Immature natural killer cell (primary cell): ENCODE data around the gene TADA2B. TPM values are rescaled to one million over a fixed set of nuclear protein-coding genes. Genes with fewer than 3 reads are reported as not detected.

Source experiments
- DNase-seq, 3 donors: peaks; one replicate each; pipeline ENCODE4 v3.0.0; 2022; ENCODE audit warnings: mixed read lengths in 1 of 3
- H3K27ac Mint-ChIP-seq, 6 donors: one replicate each; pipeline ENCODE4 v1.8.0; 2020; ENCODE audit warnings: mixed read lengths in 6 of 6, mild to moderate bottlenecking in 5 of 6, inconsistent platforms in 4 of 6, moderate library complexity in 3 of 6
- H3K27me3 Mint-ChIP-seq, 3 donors: one replicate each; pipeline ENCODE4 v1.8.0; 2020 to 2021; ENCODE audit warnings: low read depth in 3 of 3, mild to moderate bottlenecking in 3 of 3, mixed read lengths in 3 of 3, moderate library complexity in 3 of 3, inconsistent platforms in 1 of 3
- H3K36me3 Mint-ChIP-seq, 3 donors: one replicate each; pipeline ENCODE4 v1.8.0; 2020; ENCODE audit warnings: mixed read lengths in 3 of 3, inconsistent platforms in 2 of 3, mild to moderate bottlenecking in 2 of 3
- H3K4me1 Mint-ChIP-seq, 2 donors: one replicate each; pipeline ENCODE4 v1.8.0; 2020; ENCODE audit warnings: inconsistent platforms in 2 of 2, mild to moderate bottlenecking in 2 of 2, mixed read lengths in 2 of 2, moderate library complexity in 1 of 2
- H3K4me3 Mint-ChIP-seq, 5 donors: one replicate each; pipeline ENCODE4 v1.8.0; 2020; ENCODE audit warnings: mild to moderate bottlenecking in 5 of 5, mixed read lengths in 5 of 5, inconsistent platforms in 3 of 5, moderate library complexity in 3 of 5
- H3K9me3 Mint-ChIP-seq, 6 donors: one replicate each; pipeline ENCODE4 v1.8.0; 2020; ENCODE audit warnings: mild to moderate bottlenecking in 6 of 6, mixed read lengths in 6 of 6, inconsistent platforms in 4 of 6, moderate library complexity in 3 of 6
- polyA plus RNA-seq, 3 donors: library from polyadenylated mRNA; unstranded; fragments of 300-500 nt; fragmentation: Illumina TruSeq; gene quantifications; one replicate each; pipeline ENCODE4 v1.2.3, GENCODE V29; 2021

Gene TADA2B
- polyA plus RNA-seq, 3 donors from 2014 or later = 2.1 to 3.9 (median 3.0) TPM

- no peak for DNase-seq
- H3K4me1 Mint-ChIP-seq = no peaks in the 10 kb centered on the region
- peaks cover 0 to 6% (median 2%) of the 10 kb centered on the region in 3 donors for H3K27me3 Mint-ChIP-seq
- no peaks in the 10 kb centered on the region for H3K9me3 Mint-ChIP-seq
- H3K27ac Mint-ChIP-seq = no peak overlapping the region
- H3K4me3 Mint-ChIP-seq = no peak overlapping the region
- peaks cover 7 to 17% (median 10%) of the 10 kb centered on the region in 3 donors for H3K36me3 Mint-ChIP-seq
Observed at GRCh38 chr4:7034262-7035081, 8.7 kb upstream of the TADA2B start.

DNA sequence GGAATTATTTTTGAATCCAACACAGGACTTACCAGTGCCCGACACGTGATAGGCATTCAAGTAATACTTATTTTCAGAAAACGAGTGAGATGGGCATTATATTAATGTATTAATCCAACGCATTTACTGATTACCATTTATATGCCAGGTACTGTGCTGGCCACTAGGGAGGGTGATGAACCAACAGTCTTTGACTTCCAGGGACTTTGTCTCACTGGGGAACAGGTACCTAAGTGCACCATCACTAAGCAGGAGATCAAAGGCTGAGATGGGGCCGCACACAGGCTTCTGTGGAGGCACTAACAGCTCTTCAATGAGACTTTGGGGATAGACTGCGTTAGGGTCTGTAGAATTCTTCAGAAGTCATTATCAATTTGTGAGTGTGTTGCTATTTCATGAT, 5.7 kb upstream of the TADA2B start:
- H3K9me3 Mint-ChIP-seq = no peaks in the 10 kb centered on the region
- peaks cover 6 to 8% of the 10 kb centered on the region in 2 donors for H3K4me1 Mint-ChIP-seq
- no peak overlapping the region for H3K27ac Mint-ChIP-seq
- no peak overlapping the region for H3K4me3 Mint-ChIP-seq
- H3K27me3 Mint-ChIP-seq = peaks cover 0 to 8% (median 2%) of the 10 kb centered on the region in 3 donors
- no peak for DNase-seq
- H3K36me3 Mint-ChIP-seq = peaks cover 0 to 1% (median 0%) of the 10 kb centered on the region in 3 donors

DNA sequence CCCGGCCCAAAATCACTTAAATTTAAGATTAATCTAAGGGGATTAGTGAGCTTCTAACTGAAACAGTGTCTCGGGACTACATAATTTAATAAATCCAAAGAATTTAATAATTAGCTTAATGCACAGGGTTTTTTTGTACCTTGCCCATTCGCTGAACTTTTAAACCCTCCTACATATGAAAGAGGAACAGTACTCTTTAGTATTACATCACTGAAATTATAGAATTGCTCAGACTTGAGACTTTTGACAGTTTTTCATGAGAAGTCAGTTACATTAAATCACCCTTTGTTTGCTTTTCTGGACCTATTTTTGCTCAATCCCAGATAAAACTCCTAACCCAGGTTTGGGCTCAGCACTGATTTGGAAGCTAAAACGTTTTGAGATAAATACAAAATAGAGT, 2.4 kb upstream of the TADA2B start:
- no peaks in the 10 kb centered on the region for H3K9me3 Mint-ChIP-seq
- no peak for DNase-seq
- peaks cover 14 to 22% (median 19%) of the 10 kb centered on the region in 3 donors for H3K27me3 Mint-ChIP-seq
- peak overlapping the region; percentile 17 to 82 (median 42) for H3K4me3 Mint-ChIP-seq
- H3K4me1 Mint-ChIP-seq = peaks cover 25 to 29% of the 10 kb centered on the region in 2 donors
- H3K27ac Mint-ChIP-seq = no peak overlapping the region
- H3K36me3 Mint-ChIP-seq = no peaks in the 10 kb centered on the region

GRCh38 chr4:7041246-7041645, 1.9 kb upstream of the TADA2B start:
- Mint-ChIP-seq H3K36me3 (no peaks in the 10 kb centered on the region), H3K9me3 (no peaks in the 10 kb centered on the region)
- no peak for DNase-seq

DNA sequence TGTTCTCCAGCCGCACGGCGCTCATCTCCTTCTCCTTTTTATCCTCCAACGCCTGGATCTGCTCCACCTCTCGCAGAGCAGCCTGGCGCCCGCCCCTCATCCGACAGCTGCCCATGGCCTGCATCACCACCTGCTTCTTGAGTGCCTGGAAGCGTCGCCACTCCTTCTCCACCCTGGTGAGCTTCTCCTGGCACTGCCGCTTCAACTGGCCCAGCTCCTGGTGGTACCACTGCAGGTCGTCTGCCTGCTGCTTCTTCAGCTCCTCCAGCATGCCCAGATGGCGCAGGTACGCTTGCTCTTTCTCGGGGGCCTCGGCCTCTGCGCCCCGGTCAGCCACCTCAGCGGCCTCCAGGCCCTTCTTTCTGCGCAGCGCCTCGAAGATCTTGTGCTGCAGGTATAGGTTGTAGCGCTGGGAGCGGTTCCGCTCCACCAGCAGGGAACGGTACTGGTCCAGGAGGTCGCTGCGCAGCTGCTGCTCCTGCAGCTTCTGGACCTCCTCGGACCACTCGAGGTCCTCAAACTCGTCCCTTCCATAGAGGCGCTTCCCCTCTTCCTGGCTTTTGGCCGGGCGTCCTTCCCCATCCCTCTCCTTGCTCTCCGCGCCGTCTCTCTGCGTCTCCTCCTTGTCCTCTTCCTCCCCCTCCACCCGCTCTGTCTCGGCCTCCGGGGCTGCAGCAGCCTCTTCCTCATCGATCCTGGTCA, 1.2 kb upstream of the TADA2B start:
- peaks cover 37 to 41% of the 10 kb centered on the region in 2 donors for H3K4me1 Mint-ChIP-seq
- no peaks in the 10 kb centered on the region for H3K36me3 Mint-ChIP-seq
- DNase-seq = peak in 1 of 3 donors; percentile 11
- peak overlapping the region in 3 of 6 donors; percentile 12 to 69 (median 45) for H3K27ac Mint-ChIP-seq
- peak overlapping the region; percentile 74 to 82 (median 81) for H3K4me3 Mint-ChIP-seq
- peaks cover 16 to 24% (median 19%) of the 10 kb centered on the region in 3 donors for H3K27me3 Mint-ChIP-seq
- H3K9me3 Mint-ChIP-seq = no peaks in the 10 kb centered on the region

More at GRCh38 chr4:7041246-7041645, 1.9 kb upstream of the TADA2B start:
- H3K27ac Mint-ChIP-seq = peak overlapping the region in 2 of 6 donors; percentile 12 to 28
- peaks cover 30 to 34% of the 10 kb centered on the region in 2 donors for H3K4me1 Mint-ChIP-seq
- peaks cover 14 to 22% (median 19%) of the 10 kb centered on the region in 3 donors for H3K27me3 Mint-ChIP-seq
- peak overlapping the region; percentile 4 to 82 (median 50) for H3K4me3 Mint-ChIP-seq

DNA sequence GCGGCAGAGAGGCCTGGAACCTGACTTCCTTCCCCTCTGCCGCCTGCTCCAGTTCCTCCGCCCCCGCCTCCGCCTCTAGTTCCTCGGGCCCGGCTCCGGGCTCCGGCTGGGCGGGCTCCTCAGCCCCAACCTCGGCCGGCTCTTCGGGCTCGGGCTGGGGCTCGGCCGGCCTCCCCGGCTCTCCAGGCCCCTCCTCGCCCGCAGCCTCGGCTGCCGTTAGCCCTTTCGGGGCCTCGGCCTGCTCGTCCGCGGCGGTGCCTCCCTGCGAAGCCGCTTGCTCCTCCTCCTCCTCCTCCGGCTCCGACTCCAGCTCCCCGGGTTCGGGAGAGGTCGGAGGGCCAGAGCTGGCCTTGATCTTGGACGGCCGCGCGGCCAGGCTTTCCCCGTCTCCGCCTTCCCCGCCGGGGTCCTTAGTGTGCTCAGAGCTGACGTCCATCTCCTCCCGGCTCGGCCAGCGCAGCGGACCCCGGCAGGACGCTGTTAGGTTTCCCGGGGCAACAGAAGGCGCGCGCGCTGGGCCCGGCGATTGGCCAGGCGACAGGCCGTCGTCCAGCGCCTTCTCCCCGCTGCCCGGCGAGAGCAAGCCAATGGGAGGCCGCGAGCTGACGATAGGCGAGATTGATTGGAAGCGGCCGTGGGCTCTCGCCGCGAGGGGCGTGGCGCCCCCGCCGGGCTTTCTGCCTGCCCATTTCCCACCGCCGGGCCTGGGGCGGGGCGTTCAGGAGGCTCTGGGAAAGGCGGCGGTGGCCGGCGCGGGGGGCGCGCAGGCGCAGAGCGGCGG, 479 bp upstream of the TADA2B start:
- peaks cover 44 to 48% of the 10 kb centered on the region in 2 donors for H3K4me1 Mint-ChIP-seq
- H3K27me3 Mint-ChIP-seq = peaks cover 16 to 24% (median 19%) of the 10 kb centered on the region in 3 donors
- peak in 2 of 3 donors; percentile 95 for DNase-seq
- H3K36me3 Mint-ChIP-seq = no peaks in the 10 kb centered on the region
- H3K9me3 Mint-ChIP-seq = no peaks in the 10 kb centered on the region
- H3K4me3 Mint-ChIP-seq = peak overlapping the region; percentile 89 to 94 (median 90)
- H3K27ac Mint-ChIP-seq = peak overlapping the region; percentile 70 to 85 (median 78)

DNA sequence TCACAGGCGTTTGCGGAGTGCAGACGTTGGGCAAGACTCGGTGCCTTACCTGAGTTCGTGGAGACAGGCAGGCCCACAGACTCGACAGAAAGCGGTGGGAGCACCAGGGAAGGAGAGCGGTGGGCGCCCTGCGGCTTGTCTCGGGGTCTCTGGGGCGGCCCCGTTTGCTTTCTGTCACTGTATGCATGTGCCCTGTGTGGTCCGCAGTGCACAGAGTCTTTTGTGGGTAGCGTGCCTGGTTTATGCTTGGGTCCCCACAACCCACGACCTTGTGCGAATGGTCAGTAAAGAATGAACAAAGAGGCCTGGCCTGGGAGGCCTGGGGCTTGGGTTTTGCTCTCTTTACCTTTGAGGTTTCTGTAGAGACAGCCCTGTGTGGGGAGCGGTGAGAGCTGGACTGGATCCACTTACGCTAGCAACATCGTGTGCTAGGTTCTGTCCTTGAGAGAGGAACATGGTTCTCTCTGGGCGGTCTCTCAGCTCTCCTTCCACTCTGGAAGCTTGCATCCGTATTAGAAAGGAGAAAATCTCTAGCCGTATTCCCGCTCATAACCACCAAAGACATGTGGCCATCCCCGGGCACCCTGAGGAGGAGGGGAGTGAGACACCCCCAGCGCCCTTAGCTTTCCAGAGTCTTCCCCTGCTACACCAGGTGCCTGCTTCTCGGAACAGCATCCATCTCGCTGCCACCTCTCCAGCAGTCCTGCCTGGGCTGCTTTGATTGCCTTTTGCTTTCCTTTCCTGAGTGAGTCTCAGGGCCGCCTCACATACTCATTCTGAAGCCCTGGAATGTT, 1.2 kb downstream of the TADA2B start:
- Mint-ChIP-seq H3K36me3 (no peaks in the 10 kb centered on the region), H3K9me3 (no peaks in the 10 kb centered on the region), H3K27ac (peak overlapping the region; percentile 8 to 89 (median 78)), H3K4me3 (peak overlapping the region; percentile 82 to 90 (median 89)), H3K4me1 (peaks cover 50 to 57% of the 10 kb centered on the region in 2 donors), H3K27me3 (peaks cover 16 to 24% (median 19%) of the 10 kb centered on the region in 3 donors)
- DNase-seq = no peak

DNA sequence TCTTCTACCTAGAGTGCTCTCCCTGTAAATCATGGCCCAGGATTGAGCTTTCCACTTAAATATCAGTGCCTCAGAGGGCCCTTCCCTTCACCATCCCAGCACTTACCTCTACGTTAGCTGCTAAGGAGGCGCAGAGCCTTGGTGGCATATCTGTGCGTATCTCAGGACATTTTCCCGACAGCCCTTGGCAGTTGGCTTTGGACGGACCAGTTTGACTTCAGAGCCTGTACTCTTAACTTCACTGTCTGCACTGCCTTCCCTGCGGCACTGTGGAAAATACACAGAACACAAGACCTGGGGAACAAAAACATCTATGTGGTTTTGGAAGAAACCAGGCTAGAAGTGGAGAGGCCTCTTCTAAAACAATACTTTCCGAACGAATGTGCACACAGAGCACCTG, 2.4 kb downstream of the TADA2B start:
- Mint-ChIP-seq H3K4me1 (peaks cover 55 to 57% of the 10 kb centered on the region in 2 donors), H3K9me3 (no peaks in the 10 kb centered on the region), H3K4me3 (peak overlapping the region; percentile 82 to 90 (median 89)), H3K27me3 (peaks cover 16 to 24% (median 19%) of the 10 kb centered on the region in 3 donors), H3K27ac (peak overlapping the region in 2 of 6 donors; percentile 29 to 49), H3K36me3 (no peaks in the 10 kb centered on the region)
- no peak for DNase-seq

DNA sequence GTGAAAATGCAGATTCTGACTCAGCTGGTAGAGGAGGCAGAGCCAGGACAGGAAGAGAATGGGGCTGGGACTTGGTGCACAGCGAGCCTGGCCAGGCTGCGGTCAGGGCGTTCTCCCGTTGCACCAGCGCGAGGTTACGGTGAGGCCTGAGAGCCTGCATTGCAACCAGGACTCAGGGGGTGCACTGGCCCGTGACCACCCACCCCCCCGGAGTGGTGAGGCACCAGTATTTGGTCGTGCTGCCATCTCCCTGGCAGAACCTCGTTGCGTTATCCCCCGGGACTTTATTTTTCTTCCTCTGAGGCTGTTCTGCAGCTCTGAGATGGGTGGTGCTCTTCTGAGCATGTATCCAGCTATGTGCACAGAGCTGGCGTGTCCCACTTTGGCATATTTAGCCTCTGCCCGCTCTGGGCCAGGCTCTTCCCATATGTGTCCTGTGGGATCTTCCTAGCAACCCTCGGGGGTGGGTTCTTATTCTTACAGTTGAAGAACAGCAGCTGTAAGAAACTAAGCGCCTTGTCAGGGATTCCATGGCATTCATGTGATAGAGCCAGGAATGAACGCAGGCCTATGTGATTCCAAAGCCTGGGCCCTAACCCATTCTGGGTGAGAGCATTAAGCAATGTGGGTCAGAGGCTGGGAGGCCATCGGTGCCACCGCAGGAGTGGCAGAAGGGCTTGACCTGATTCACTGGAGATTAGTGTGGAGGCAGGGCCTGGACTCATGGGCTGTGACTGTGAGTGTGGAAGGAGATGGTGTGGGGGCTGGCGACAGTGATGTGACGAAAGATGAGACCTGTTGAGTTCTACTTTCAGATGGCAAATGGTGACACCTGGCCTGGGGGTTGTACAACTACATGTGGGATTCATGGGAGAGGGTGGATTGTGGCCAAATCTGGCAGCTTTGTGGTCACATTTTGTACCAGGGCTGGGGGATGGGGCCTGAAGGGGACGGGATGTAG, 3.1 kb downstream of the TADA2B start:
- Mint-ChIP-seq H3K4me3 (peak overlapping the region in 4 of 5 donors; percentile 44 to 90 (median 88)), H3K27me3 (peaks cover 16 to 24% (median 19%) of the 10 kb centered on the region in 3 donors), H3K36me3 (no peaks in the 10 kb centered on the region), H3K9me3 (no peaks in the 10 kb centered on the region), H3K27ac (peak overlapping the region in 1 of 6 donors; percentile 1), H3K4me1 (peaks cover 55 to 57% of the 10 kb centered on the region in 2 donors)
- no peak for DNase-seq

GRCh38 chr4:7046971-7047370, 3.8 kb downstream of the TADA2B start:
- Mint-ChIP-seq H3K4me3 (peak overlapping the region in 2 of 5 donors; percentile 33 to 56), H3K27ac (peak overlapping the region in 1 of 6 donors; percentile 1), H3K36me3 (no peaks in the 10 kb centered on the region), H3K27me3 (peaks cover 16 to 21% (median 19%) of the 10 kb centered on the region in 3 donors), H3K9me3 (no peaks in the 10 kb centered on the region), H3K4me1 (peaks cover 53% of the 10 kb centered on the region in 2 donors)
- DNase-seq = no peak

GRCh38 chr4:7048642-7049041, 5.5 kb downstream of the TADA2B start:
- no peaks in the 10 kb centered on the region for H3K36me3 Mint-ChIP-seq
- H3K27me3 Mint-ChIP-seq = peaks cover 11 to 13% (median 13%) of the 10 kb centered on the region in 3 donors
- H3K9me3 Mint-ChIP-seq = no peaks in the 10 kb centered on the region
- H3K4me1 Mint-ChIP-seq = peaks cover 63% of the 10 kb centered on the region in 2 donors
- H3K27ac Mint-ChIP-seq = no peak overlapping the region
- DNase-seq = no peak
- peak overlapping the region in 1 of 5 donors; percentile 31 for H3K4me3 Mint-ChIP-seq

DNA sequence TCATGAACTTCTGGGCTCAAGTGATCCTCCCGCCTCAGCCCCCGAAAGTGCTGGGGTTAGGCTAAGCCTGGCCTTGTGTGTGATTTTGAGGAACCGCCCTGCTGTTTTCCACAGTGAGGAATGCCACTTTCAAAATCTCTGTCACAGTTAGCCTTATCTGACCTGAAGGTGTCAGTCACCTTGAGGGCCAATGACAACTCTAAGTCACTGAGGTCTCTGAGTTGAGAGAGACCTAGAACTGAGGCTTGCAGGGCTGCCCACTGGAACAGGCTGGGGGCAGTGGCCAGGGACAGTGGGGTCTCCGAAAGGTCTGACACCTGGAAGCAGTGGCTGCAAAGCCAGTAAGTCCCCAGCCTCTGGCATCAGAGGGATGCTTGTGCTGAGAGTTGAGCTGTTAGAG, 6.1 kb downstream of the TADA2B start:
- Mint-ChIP-seq H3K36me3 (peaks cover 2 to 6% (median 5%) of the 10 kb centered on the region in 3 donors), H3K4me1 (peaks cover 59 to 63% of the 10 kb centered on the region in 2 donors), H3K9me3 (no peaks in the 10 kb centered on the region), H3K27me3 (peaks cover 7 to 9% (median 9%) of the 10 kb centered on the region in 3 donors), H3K27ac (no peak overlapping the region), H3K4me3 (no peak overlapping the region)
- no peak for DNase-seq
